ENCODE measurements around the gene EPRS1.
"Not testable (repeated sequence)": the region's sequence is repeated elsewhere in the genome, so short reads cannot be mapped to it uniquely, and the experiment has no call there.

Gene EPRS1

DNA sequence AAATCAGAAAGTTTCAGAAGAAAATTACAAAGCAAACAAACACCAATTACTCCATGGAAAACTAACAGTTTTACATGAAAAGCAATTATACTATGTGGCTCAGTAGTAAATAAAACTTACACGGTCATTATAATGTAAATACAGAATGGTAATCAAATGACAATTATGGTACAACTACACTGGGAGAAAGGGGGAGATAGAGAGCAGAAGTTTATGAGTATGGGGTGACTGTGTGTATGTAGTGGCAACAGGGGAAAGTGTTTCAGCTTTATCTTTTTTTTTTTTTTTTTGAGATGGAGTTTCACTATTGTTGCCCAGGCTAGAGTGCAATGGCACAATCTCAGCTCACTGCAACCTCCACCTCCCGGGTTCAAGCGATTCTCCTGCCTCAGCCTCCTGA is 8.5 kb downstream of the EPRS1 start:
- DNase-seq, result not testable (repeated sequence)

DNA sequence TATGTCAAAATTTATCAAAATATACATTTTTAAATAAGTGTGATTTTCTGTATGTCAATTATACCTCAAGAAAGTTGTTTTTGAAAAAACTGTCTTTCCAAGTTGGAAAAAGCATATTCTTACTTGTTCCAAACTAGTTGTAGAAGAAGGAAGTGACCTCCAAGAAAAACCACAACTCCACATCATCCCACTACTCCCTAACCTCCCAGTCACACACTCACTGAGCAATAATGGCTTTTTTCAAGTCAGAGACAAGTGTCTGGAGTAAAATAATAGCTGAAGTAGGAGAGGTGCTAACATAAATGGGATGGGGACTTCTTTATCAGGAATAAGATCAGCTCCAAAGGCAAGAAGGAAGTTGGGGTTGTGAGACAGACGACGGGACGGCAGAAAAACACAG is 13.4 kb downstream of the EPRS1 start:
- no peak for DNase-seq

DNA sequence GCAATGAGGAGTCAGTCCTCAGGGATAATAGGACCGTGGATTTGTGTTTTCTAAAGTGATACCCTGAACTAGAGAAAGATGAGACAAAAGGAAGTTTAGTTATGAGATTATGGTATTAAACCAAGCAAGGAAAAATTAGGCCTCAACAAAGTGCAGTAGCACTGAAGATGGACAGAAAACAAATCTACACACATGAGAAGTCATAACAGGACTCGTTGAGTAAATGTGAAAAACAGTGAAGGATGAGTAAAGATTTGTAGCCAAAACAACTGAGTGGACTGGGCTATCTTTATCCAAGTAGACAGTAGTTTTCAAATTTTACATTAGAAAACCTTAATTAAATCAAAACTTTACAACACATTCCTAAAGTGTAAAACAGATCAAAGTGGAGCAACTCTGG is 15.0 kb downstream of the EPRS1 start:
- no peak for DNase-seq

DNA sequence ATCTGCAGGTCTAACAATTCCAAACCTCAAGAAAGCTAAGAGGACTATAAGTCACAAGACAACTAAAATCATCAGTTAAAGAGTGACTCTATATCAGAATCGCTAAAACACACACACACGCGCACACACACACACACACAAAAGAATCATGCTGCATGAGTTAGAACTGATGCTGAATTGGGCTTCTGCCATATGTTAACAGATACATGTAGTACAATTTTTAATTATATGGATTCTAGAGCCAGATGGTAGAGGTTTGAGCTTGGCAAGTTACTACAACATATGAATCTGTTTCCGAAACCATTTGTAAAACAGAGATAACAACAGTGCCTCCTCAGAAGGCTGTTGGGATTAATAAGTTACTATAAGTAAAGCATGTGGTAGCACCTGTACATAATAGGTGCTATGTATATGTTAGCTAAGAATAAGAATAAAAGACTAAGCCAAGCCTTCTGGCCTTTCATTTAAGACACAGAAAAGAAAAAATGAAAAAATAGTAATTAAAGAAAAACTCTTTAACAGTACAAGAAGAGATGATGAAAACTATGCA is 17.9 kb downstream of the EPRS1 start:
- no peak for DNase-seq

DNA sequence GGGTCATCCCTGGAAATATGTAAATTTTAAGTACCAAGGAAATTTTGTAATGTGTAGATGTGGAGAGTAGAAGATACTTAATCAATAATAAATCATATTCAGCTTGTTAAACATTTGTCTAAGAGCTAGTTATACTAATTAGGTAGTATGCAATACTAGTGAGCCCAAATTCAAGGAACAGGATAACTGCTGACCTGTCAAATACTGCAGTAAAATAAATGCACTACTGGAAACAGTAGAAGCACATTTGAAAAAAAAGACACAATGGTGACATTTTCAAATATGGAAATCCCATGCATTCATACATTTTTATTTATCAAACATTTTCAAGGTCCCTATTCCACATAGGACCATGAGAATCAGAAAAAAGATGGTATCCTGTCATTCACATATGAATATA is 27.2 kb downstream of the EPRS1 start:
- DNase-seq, result no peak

DNA sequence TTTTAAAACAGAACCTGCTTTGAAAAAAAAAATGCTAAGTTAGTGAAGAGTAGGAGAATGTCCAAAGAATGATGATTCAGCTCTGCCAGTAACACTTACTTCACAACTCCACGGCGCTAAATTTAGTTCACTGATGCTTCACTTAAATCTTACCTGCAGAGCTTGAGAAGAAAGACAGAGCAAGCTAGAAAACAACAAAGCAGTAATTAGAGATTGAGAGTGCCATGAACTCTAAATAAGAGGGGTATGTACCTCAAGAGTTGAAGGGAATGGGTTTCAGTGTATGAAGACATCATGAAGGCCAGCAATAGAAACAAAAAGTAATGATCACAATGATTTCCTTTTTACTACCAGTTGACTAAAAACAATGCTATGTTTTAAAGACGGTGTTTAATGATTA is 32.8 kb downstream of the EPRS1 start:
- DNase-seq, result no peak

DNA sequence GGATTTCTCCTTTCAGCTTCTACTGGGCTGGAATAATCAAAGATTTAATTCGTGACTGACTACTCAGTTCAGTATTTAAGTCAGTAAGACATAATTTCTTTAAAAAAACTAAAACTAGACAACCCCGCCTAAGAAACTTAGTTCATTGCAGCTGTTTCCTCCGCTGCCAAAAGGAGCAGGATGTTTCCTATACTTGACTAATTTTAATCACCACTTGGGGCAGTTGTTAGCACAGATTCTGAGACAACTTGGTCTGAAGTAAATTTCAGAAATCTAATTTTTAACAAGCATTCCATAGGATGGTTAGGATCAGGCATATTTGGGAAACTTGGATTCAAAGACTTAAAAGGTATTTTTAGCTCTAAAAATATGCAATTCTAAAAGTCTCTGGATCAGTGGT is 34.0 kb downstream of the EPRS1 start:
- DNase-seq, result no peak

DNA sequence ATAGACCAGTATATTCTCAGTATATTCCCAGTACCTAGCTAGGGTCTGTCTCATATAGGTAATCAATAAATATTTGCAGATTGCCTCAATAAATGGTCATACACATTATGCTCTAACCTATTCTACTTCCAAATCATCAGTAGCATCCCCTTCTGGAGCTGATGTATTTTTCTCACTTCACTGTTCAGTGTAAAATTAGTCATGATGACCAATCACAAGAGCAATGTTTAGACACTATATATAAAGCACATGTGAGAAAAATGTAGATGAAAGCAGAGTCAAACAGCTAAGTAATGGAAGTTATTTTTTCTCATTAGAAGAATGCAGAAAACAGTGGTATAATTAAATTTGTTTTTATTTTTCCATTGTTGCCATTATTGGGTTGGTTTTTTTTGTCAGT is 34.7 kb downstream of the EPRS1 start:
- DNase-seq, result no peak

DNA sequence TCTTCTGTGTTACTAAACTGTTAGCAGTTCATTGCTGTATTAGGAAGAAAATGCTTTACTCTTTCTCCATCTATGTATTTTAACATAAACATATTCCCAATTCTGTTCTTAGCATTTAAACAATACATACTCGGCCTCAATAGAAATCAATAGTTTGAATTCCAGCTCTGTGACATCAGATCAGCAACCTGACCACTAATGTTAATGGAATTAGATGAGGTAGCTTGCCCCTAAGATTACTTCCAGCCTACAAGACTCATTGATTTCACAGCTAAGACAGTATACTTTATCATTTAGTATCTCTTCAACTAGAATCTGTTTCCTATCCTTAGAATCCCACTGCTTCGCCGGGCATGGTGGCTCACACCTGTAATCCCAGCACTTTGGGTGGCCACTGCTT is 38.9 kb downstream of the EPRS1 start:
- DNase-seq, result no peak

DNA sequence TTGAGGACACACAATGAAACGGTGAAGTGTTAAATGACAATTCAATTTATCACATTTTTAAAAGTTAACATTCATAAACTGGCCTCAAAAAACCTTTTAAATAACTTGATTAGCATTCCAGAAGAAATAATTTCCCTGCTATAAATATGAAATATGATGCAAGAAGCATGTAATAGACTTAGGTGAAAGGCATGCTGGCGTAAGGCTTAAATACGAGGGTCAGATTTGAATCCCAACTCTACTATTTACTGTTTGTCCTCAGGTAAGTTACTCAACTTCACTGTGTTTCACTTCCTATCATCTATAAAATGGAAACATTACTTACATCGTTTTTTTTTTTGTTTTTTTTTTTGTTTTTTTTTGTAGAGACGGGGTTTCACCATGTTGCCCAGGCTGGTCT is 40.8 kb downstream of the EPRS1 start:
- no peak for DNase-seq

DNA sequence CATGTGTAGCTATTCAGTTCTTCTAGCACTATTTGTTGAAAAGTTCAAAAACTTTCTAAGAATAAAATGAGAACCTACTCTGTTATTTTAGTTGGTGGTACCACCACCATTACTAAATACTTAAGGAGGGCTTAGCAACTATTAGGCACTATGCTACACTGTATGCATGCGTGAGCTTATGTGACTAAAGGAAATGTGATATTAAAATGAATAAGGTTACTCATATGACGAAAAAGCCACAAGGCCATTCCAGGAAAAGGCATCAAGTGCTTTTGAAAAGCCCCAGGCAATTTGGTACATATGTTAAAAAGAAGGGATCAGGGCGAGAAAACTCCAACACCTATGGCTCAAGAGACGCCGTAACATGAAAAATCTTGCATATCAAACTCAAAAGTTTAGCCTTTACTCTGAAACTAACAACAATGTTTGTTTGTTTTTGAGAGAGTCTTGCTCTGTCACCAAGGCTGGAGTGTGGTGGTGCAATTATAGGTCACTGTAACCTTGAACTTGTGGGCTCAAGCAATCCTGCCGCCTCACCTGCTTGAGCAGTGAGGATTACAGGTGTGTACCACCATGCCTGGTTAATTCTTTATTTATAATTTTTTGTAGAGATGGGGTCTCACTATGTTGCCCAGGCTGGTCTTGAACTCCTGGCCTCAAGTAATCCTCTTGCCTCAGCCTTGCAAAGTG is 42.5 kb downstream of the EPRS1 start:
- no peak for DNase-seq

DNA sequence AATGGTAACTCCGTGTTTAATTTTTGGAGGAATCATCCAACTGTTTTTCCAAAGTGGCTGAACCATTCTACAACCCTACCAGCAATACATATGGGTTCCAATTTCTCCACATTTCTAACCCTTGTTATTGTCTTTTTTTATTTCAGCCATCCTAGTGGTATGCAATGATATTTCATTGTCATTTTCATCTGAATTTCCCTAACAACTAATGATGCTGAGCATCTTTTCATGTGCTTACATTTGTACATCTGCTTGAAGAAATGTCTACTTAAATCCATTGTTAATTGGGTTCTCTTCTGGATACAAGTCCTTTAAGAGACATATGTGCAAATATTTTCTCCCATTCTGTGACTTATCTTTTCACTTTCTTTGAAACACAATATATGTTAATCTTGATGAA is 43.3 kb downstream of the EPRS1 start:
- no peak for DNase-seq

DNA sequence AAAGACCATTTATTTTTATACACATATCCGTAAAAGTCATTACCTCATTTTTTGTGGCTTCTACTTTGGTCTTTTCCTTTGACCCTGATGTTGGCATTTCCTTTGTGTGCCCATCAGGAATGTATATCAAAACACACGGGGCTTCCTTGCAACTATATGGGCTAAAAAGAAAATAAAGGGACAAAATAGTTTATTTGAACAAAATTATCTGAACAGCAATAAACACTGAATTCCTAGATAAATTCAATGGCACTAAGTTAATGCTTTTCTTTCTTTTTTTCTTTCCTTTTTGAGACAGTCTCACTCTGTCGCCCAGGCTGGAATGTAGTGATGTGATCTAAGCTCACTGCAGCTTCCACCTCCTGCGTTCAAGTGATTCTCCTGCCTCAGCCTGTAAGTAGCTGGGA is 45.2 kb downstream of the EPRS1 start:
- DNase-seq, result no peak

DNA sequence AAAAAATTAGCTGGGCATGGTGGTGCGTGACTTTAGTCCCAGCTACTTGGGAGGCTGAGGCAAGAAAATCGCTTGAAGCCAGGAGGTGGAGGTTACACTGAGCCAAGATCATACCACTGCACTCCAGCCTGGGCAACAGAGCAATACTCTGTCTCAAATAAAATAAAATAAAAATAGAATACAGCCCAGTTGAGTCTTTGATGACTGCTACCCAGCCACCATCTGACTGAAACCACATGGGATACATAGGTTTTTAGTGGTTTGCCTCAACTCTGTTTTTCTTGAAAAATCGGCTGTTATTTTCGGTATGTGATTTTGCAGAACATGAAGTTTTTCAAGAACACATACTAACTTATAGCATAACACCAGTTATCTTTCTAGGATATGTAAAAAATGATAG is 46.5 kb downstream of the EPRS1 start:
- DNase-seq, result no peak
